Effector CD8-positive, alpha-beta T cell (primary cell): ENCODE measurements around the gene PHEX.

Experiments
- DNase-seq: peaks from one replicate; lab custom pipeline; 2025; lab: John Stamatoyannopoulos, UW

Gene PHEX

GRCh38 chrX:22148565-22148964, 116.4 kb downstream of the PHEX start:
- DNase-seq, result no peak

DNA sequence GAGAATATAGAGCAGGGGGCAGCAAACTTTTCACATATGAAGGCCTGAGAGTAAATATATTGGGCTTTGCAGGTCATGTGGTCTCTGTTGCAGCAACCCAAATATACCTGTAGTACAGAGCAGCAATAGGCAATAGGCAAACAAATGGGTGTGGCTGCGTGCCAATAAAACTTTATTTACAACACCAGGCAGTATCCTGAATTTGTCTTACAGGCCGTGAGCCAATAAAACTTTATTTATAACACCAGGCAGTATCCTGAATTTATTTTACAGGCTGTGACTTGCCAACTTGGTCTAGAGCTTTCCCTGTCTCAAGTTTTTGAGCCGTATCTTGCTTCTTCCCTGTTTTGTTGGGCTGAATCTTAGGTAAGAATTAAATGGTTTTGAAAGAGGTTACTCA, 118.2 kb downstream of the PHEX start:
- no peak for DNase-seq

DNA sequence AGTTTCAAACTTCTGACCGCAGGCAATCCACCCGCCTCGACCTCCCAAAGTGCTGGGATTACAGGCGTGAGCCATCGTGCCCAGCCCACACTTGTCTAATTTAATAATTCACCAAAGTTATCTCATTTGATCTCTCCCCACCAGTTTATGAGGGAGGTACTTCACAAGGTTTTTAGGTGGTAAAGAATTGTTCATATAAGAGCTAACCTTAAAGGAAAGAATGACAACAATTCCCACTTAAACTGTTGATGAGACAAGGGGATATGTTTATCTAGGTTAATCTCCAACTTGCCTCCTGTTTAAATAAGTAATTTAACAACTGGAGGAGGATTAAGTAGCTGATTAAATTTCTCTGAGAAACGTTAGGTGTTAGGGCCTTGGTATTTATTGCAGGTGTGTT, 123.0 kb downstream of the PHEX start:
- no peak for DNase-seq

DNA sequence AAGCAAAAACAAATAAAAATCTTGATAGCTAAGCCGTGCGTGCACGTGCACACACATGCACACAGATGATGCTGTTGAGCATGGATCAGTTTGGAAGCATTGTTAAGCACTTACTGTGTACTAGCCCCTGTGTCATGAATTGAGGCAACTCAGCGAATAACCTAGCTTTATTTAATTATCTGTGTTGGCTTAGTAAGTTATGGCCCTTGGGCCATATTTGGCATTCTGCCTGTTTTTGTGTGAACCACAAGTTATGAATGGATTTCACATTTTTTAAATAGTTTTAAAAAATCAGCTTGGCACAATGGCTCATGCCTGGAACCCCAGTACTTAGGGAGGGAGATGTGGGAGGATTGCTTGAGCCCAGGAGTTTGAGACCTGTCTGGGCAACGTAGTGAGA, 126.9 kb downstream of the PHEX start:
- DNase-seq, result no peak

DNA sequence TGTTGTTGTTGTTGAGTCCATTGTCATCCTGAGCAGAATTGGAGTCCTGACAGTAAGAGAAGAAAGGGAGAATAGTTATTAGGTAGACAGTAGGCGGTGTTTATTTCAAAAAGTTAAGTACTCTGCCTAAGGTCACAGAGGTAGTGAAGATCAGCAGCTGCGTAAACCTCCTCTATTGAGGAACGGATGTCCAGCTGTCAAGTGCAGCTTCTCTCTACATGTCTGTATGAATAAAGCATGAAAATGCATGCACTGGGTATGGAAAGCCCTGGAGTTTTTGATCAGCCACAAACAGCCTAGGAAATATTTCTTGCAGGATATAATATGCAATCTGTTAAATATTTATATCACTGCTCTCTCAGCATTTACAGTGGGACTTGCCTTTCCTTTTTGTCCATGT, 131.2 kb downstream of the PHEX start:
- no peak for DNase-seq

DNA sequence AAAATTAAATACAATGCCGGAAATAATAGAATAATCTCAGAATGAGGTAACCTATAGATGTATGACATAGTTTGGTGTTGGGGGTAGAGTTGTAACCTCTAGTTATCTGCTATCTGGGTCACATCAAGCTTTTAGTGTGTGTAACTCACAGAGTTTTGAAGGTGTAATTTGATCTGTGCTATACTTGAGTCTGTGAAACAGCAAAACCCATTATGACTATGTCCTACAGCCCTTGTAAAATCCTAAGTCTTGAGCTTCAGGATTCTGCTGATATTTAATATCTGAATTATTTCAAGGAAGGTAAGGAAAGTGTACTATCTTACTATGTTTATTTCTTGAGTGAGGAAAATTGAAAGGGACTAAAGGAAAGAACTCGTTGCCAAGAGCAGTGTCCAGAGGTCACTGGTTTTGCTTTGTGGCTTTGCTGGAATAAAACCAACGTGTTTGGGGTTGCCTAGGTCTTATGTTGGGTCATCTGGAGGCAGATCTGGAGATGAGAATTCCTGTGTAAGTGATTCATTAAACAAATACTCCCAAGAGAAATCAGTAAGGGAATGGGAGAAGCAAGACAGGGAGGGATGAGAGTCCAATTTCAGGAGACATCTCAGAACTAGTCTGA, 132.8 kb downstream of the PHEX start:
- DNase-seq, result no peak

DNA sequence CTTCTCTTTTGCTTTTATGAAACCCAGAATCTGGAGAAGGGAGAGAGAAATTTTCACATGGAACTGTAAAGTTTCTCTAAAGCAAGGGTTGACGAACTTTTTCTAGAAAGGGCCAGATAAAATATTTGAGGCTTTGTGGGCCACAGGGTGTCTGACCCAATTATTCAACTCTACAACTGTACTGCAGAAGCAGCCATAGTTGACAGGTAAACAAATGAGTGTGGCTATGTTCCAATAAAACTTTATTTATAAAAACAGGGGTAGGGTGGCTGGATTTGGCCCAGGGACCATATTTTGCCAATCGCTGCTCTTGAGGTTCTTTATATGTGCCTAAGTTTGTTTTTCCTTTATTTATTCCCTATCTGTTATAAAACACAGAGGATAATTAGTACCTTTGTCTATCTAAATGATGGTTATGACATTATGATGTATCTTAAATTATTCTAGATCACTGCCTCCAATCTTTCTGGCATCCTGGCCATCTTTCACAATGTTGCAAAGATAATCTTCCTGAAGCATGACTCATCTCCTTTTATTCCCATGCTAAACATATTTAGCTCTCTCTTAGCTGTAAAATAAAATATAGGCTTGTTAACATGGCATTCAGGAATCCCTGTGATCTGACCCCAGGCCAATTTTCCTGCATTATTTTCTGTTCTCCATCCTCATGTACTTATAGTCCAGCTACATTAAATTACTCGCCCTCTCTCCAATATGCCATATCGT, 133.8 kb downstream of the PHEX start:
- no peak for DNase-seq

GRCh38 chrX:22171287-22172060, 139.3 kb downstream of the PHEX start:
- DNase-seq, result no peak

DNA sequence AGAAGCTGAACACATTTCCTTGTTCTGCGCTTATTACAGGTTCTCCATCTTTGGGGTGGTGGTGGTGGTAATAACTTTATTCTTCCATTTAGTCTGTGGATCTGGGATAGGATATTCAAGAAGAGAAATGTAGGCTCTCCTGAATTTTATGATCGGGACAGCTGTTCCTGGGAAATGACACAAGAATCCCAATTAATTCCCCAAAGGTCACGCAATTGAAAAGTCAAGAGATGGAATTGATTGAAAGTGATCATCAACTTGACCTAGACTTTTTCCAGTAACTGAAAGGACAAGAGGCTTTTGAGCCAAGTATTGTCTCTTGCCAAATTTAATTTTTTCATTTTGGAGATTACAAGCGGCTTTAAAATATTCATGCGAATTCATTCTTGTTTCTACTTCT, 141.8 kb downstream of the PHEX start:
- DNase-seq, result no peak

GRCh38 chrX:22177950-22178515, 145.9 kb downstream of the PHEX start:
- no peak for DNase-seq

- DNase-seq, result no peak
These were observed 152.0 kb downstream of the PHEX start for GRCh38 chrX:22184096-22184495.

DNA sequence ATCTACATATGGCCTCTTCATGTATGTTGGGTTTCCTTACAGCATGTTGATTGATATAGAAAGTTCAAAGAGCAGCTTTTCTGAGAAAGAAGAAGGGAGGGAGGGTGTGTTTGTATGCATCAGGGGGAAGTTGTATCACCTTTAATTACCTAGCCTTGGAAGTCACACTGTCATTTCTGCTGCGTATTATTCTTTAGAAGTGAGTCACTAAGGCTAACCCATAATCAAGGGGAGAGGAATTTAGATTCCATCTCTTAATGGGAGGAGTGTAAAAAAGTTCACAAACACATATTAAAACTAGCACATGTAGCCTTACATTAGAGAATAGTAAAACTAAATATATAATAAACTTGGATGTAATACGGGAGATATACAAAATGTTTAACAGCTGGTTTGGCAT, 154.0 kb downstream of the PHEX start:
- DNase-seq, result no peak

- peak; percentile 19 for DNase-seq
These were observed 160.4 kb downstream of the PHEX start for GRCh38 chrX:22192419-22193060.

- no peak for DNase-seq
These were observed 161.9 kb downstream of the PHEX start for GRCh38 chrX:22193851-22194659.

DNA sequence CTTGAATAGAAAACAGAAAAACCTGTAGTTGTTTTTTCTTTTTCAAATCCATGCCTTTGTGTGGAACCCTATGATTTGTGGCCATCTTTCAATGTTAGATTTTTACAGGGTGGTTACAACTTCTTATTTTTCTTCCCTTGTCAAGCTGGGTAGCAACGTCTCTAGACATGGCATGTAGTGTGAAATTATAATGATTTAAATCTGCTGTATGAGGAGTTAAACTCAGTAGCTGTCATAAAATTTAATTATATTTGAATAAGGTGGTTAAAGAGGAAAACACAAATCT, 162.5 kb downstream of the PHEX start:
- no peak for DNase-seq

- DNase-seq, result no peak
These were observed 164.0 kb downstream of the PHEX start for GRCh38 chrX:22196149-22196548.

- no peak for DNase-seq
These were observed 170.1 kb downstream of the PHEX start for GRCh38 chrX:22202251-22202650.

GRCh38 chrX:22203186-22203585, 171.1 kb downstream of the PHEX start:
- DNase-seq, result no peak

DNA sequence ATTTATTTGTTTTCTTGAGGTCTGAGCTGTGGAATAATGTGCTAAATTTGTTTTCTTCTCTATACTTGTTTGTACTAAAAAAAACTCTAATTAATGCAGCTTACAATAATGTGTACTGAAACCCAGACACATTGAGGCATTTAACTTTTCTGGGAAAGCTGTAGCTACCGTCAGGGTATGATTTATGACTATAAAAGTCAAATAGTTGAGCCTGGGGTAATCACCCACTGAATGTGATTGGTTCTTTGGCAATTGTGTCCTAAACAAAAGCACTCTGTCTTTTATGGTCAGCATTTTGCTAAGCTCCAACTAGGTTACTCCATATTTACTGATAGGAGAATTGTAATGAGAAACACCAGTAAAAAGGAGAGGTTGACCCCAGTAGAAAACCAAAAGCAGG, 174.7 kb downstream of the PHEX start:
- no peak for DNase-seq

DNA sequence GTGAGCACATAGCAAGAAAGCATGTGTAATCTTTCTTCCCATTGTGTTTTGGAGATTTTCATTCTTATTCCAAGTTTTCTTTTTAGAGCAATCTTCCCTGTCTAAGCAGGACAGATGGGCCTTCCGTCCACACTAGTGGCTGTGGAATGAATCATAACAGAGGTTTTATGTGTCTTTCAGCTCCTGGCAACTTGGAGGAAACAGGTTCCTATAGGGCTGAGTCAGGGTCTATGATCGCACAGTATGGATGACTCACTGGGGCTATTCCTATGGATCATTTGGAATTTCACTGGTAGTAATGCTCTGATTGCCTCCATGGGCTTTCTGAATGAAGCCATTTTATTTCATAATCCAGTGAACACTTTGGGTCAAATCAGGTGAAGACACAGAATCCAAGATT, 188.8 kb downstream of the PHEX start:
- no peak for DNase-seq

DNA sequence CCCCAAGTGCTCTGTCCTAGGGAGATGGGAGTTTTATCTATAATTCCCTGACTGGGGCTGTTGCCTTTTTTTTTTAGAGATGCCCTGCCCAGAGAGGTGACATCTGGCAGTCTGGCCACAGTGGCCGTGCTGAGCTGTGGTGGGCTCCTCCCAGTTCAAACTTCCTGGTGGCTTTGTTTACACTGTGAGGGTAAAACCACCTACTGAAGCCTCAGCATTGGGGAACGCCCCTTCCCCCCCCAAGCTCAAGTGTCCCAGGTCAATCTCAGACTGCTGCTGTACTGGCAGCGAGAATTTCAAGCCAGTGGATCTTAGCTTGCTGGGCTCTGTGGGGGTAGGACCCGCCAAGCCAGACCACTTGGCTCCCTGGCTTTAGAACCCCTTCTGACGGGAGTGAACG, 202.3 kb downstream of the PHEX start:
- no peak for DNase-seq

DNA sequence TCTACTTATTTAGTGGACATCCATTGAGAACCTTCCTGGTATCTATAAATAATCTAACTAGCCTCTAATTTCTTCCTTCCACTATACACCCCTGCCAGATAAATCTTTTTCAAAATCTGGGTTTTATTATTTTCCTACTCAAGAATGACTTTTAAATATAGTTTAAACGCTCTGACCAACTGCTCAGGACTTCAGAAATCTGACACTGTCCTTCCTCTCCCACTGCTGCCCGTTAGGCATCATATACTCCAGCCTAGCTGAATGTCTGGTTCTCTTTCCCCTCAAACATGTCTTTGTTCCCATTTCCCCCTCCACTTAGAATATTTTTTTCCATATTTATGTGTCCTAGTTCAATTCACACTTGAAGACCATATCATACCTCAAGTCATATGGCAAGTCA, 205.4 kb downstream of the PHEX start:
- no peak for DNase-seq
